ENCODE measurements around the gene SSR1. TPM values are rescaled to one million over a fixed set of nuclear protein-coding genes. Genes with fewer than 3 reads are reported as not detected.

The SSR1 gene
- total and polyA plus RNA-seq, 4 donors = 43.6 to 115 (median 79.9) TPM

DNA sequence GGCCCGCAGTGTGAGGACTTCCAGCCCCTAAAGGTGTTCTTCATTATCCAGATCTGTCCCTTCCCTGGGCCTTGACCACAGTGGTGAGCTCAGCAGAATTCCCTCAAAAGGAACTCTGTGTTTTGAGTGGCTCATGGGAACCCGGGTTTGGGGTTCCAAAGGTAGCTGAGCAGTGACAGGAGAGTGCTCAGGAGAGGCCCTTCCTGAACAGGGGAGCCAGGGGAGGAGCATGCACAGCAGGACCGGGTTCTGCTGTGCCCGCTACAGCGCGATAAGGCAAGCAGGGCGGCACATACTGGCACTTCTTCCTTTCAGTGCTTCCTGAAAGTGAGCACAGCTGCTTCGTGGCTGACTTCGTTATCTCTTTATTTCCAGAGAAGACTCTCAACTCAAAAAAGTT, 88.3 kb downstream of the SSR1 start:
- 70% methylated on average over 9 of the region's 9 CpGs for WGBS
- H3K27me3 ChIP-seq (ENCODE audit: control insufficient read depth in 4 of 4, insufficient read depth in 4 of 4, low read length in 3 of 4) = no peaks in the 10 kb centered on the region
- peaks cover 7 to 30% (median 26%) of the 10 kb centered on the region in 4 donors for H3K4me1 ChIP-seq (ENCODE audit: control insufficient read depth in 4 of 4, insufficient read depth in 4 of 4, low read length in 3 of 4)
- TF ChIP-seq TAF1 (conservative IDR thresholded peaks at IDR 0.05) (no peak), ATF3 (IDR thresholded peaks at IDR 0.05) (no peak), GABPA (IDR thresholded peaks at IDR 0.05 in 1 of 2, conservative IDR thresholded peaks at IDR 0.05 in 1 of 2) (no peak), SP1 (IDR thresholded peaks at IDR 0.05) (no peak), YY1 (IDR thresholded peaks at IDR 0.05) (no peak), HNF4A (conservative IDR thresholded peaks at IDR 0.05) (no peak)
- H3K4me3 ChIP-seq (ENCODE audit: low read depth in 1 of 3, low read length in 3 of 3) = no peak overlapping the region
- peaks cover 9 to 43% (median 32%) of the 10 kb centered on the region in 4 donors for H3K36me3 ChIP-seq (ENCODE audit: control insufficient read depth in 4 of 4, insufficient read depth in 3 of 4, low read depth in 1 of 4, low read length in 3 of 4)
- DNase-seq (ENCODE audit: low spot score) = peak; percentile 72
- no peaks in the 10 kb centered on the region for H3K9me3 ChIP-seq (ENCODE audit: control insufficient read depth in 4 of 4, low read length in 3 of 4)
- peak overlapping the region; percentile 23 to 34 for H3K27ac ChIP-seq (ENCODE audit: low read depth in 1 of 2, low read length in 2 of 2)
- no peak overlapping the region for H3K9ac ChIP-seq (ENCODE audit: low read depth in 1 of 2, low read length in 2 of 2)

- no peaks in the 10 kb centered on the region for H3K27me3 ChIP-seq (ENCODE audit: control insufficient read depth in 4 of 4, insufficient read depth in 4 of 4, low read length in 3 of 4)
- peak overlapping the region; percentile 94 to 98 for H3K27ac ChIP-seq (ENCODE audit: low read depth in 1 of 2, low read length in 2 of 2)
- WGBS = 47% methylated on average over 5 of the region's 5 CpGs
- H3K4me1 ChIP-seq (ENCODE audit: control insufficient read depth in 4 of 4, insufficient read depth in 4 of 4, low read length in 3 of 4) = peaks cover 19 to 51% (median 45%) of the 10 kb centered on the region in 4 donors
- no peak for DNase-seq (ENCODE audit: low spot score)
- H3K9ac ChIP-seq (ENCODE audit: low read depth in 1 of 2, low read length in 2 of 2) = peak overlapping the region; percentile 51 to 53
- no peaks in the 10 kb centered on the region for H3K9me3 ChIP-seq (ENCODE audit: control insufficient read depth in 4 of 4, low read length in 3 of 4)
- H3K36me3 ChIP-seq (ENCODE audit: control insufficient read depth in 4 of 4, insufficient read depth in 3 of 4, low read depth in 1 of 4, low read length in 3 of 4) = peaks cover 0 to 25% (median 23%) of the 10 kb centered on the region in 4 donors
- H3K4me3 ChIP-seq (ENCODE audit: low read depth in 1 of 3, low read length in 3 of 3) = no peak overlapping the region
- TF ChIP-seq RXRA (IDR thresholded peaks at IDR 0.05) (peak; percentile 73 to 76), FOXA2 (IDR thresholded peaks at IDR 0.05) (no peak), FOXA1 (IDR thresholded peaks at IDR 0.05) (no peak), SP1 (IDR thresholded peaks at IDR 0.05) (peak; percentile 47), ZBTB33 (IDR thresholded peaks at IDR 0.05) (no peak), HNF4A (conservative IDR thresholded peaks at IDR 0.05) (peak; percentile 23 to 38), NR2F2 (IDR thresholded peaks at IDR 0.05) (peak; percentile 34)
These were observed 90.8 kb downstream of the SSR1 start for GRCh38 chr6:7222197-7222596.

GRCh38 chr6:7219310-7219709, 93.7 kb downstream of the SSR1 start:
- H3K27me3 ChIP-seq (ENCODE audit: control insufficient read depth in 4 of 4, insufficient read depth in 4 of 4, low read length in 3 of 4) = no peaks in the 10 kb centered on the region
- peak overlapping the region; percentile 20 to 94 for H3K9ac ChIP-seq (ENCODE audit: low read depth in 1 of 2, low read length in 2 of 2)
- peaks cover 29 to 77% (median 65%) of the 10 kb centered on the region in 4 donors for H3K4me1 ChIP-seq (ENCODE audit: control insufficient read depth in 4 of 4, insufficient read depth in 4 of 4, low read length in 3 of 4)
- H3K9me3 ChIP-seq (ENCODE audit: control insufficient read depth in 4 of 4, low read length in 3 of 4) = no peaks in the 10 kb centered on the region
- H3K27ac ChIP-seq (ENCODE audit: low read depth in 1 of 2, low read length in 2 of 2) = peak overlapping the region; percentile 94 to 98
- no peak for DNase-seq (ENCODE audit: low spot score)
- 24% methylated on average over 6 of the region's 6 CpGs for whole genome bisulfite sequencing
- H3K36me3 ChIP-seq (ENCODE audit: control insufficient read depth in 4 of 4, insufficient read depth in 3 of 4, low read depth in 1 of 4, low read length in 3 of 4) = peaks cover 0 to 6% (median 3%) of the 10 kb centered on the region in 4 donors
- H3K4me3 ChIP-seq (ENCODE audit: low read depth in 1 of 3, low read length in 3 of 3) = no peak overlapping the region
- peak; percentile 14 to 86 for TF ChIP-seq JUND (IDR thresholded peaks at IDR 0.05)
- TF ChIP-seq ZBTB33 (IDR thresholded peaks at IDR 0.05) = peak; percentile 43
- TF ChIP-seq HNF4A (conservative IDR thresholded peaks at IDR 0.05) = peak; percentile 79 to 92
- TF ChIP-seq FOXA2 (IDR thresholded peaks at IDR 0.05) = peak; percentile 75
- TF ChIP-seq EGR1 (IDR thresholded peaks at IDR 0.05; ENCODE audit: low read depth in 2 of 2) = peak in 1 of 2 donors; percentile 63
- TF ChIP-seq RAD21 (IDR thresholded peaks at IDR 0.05) = peak; percentile 46 to 50
- TF ChIP-seq, protein P1, sequence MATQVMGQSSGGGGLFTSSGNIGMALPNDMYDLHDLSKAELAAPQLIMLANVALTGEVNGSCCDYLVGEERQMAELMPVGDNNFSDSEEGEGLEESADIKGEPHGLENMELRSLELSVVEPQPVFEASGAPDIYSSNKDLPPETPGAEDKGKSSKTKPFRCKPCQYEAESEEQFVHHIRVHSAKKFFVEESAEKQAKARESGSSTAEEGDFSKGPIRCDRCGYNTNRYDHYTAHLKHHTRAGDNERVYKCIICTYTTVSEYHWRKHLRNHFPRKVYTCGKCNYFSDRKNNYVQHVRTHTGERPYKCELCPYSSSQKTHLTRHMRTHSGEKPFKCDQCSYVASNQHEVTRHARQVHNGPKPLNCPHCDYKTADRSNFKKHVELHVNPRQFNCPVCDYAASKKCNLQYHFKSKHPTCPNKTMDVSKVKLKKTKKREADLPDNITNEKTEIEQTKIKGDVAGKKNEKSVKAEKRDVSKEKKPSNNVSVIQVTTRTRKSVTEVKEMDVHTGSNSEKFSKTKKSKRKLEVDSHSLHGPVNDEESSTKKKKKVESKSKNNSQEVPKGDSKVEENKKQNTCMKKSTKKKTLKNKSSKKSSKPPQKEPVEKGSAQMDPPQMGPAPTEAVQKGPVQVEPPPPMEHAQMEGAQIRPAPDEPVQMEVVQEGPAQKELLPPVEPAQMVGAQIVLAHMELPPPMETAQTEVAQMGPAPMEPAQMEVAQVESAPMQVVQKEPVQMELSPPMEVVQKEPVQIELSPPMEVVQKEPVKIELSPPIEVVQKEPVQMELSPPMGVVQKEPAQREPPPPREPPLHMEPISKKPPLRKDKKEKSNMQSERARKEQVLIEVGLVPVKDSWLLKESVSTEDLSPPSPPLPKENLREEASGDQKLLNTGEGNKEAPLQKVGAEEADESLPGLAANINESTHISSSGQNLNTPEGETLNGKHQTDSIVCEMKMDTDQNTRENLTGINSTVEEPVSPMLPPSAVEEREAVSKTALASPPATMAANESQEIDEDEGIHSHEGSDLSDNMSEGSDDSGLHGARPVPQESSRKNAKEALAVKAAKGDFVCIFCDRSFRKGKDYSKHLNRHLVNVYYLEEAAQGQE (IDR thresholded peaks at IDR 0.05) = peak; percentile 48
- no peak for TF ChIP-seq ATF3 (IDR thresholded peaks at IDR 0.05)
- TF ChIP-seq, protein P2, sequence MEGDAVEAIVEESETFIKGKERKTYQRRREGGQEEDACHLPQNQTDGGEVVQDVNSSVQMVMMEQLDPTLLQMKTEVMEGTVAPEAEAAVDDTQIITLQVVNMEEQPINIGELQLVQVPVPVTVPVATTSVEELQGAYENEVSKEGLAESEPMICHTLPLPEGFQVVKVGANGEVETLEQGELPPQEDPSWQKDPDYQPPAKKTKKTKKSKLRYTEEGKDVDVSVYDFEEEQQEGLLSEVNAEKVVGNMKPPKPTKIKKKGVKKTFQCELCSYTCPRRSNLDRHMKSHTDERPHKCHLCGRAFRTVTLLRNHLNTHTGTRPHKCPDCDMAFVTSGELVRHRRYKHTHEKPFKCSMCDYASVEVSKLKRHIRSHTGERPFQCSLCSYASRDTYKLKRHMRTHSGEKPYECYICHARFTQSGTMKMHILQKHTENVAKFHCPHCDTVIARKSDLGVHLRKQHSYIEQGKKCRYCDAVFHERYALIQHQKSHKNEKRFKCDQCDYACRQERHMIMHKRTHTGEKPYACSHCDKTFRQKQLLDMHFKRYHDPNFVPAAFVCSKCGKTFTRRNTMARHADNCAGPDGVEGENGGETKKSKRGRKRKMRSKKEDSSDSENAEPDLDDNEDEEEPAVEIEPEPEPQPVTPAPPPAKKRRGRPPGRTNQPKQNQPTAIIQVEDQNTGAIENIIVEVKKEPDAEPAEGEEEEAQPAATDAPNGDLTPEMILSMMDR (IDR thresholded peaks at IDR 0.05; ENCODE audit: low read depth, low read length, missing input control) = no peak
- peak; percentile 84 for TF ChIP-seq SP1 (IDR thresholded peaks at IDR 0.05)
- no peak for TF ChIP-seq GABPA (IDR thresholded peaks at IDR 0.05 in 1 of 2, conservative IDR thresholded peaks at IDR 0.05 in 1 of 2)
- peak; percentile 55 for TF ChIP-seq NR2F2 (IDR thresholded peaks at IDR 0.05)
- TF ChIP-seq MAX (IDR thresholded peaks at IDR 0.05) = peak; percentile 92

Measured in liver (tissue), 9 donors.